Osteocyte (in vitro differentiated cells): Measurements from ENCODE around the gene PPP1CB. TPM values are rescaled to one million over a fixed set of nuclear protein-coding genes. Genes with fewer than 3 reads are reported as not detected.

Experiments used
- DNase-seq: peaks from one replicate; pipeline ENCODE4 v3.0.0; 2021; ENCODE audit warnings: mixed read lengths; ENCODE audit not compliant: unreplicated experiment; ENCODE audit errors: extremely low spot score
- H3K27ac Mint-ChIP-seq: one replicate; pipeline ENCODE4 v1.8.0; 2021; ENCODE audit warnings: mild to moderate bottlenecking, mixed read lengths; ENCODE audit not compliant: unreplicated experiment
- H3K27me3 Mint-ChIP-seq: one replicate; pipeline ENCODE4 v1.8.0; 2021; ENCODE audit warnings: mixed read lengths; ENCODE audit not compliant: unreplicated experiment
- H3K36me3 Mint-ChIP-seq: one replicate; pipeline ENCODE4 v1.8.0; 2021; ENCODE audit warnings: mixed read lengths; ENCODE audit not compliant: unreplicated experiment
- H3K4me1 Mint-ChIP-seq: one replicate; pipeline ENCODE4 v1.8.0; 2021; ENCODE audit warnings: mixed read lengths; ENCODE audit not compliant: unreplicated experiment
- H3K4me3 Mint-ChIP-seq: one replicate; pipeline ENCODE4 v1.8.0; 2021; ENCODE audit warnings: mild to moderate bottlenecking, moderate library complexity, mixed read lengths; ENCODE audit not compliant: unreplicated experiment
- H3K9me3 Mint-ChIP-seq: one replicate; pipeline ENCODE4 v1.8.0; 2021; ENCODE audit warnings: mixed read lengths; ENCODE audit not compliant: unreplicated experiment
- total RNA-seq: library from RNA; stranded (reverse); gene quantifications from 2 replicates; pipeline ENCODE4 v1.2.1, GENCODE V29; 2021
- TF ChIP-seq, protein P1 (sequence below): fragments of 200-600 bp; sonication (generic); IDR thresholded peaks from 2 replicates; pipeline ENCODE4 v1.5.0; 2021; ENCODE audit warnings: antibody characterized with exemption, mild to moderate bottlenecking, moderate library complexity

The PPP1CB gene
- total RNA-seq, 1 donor from 2014 or later = 198 TPM

DNA sequence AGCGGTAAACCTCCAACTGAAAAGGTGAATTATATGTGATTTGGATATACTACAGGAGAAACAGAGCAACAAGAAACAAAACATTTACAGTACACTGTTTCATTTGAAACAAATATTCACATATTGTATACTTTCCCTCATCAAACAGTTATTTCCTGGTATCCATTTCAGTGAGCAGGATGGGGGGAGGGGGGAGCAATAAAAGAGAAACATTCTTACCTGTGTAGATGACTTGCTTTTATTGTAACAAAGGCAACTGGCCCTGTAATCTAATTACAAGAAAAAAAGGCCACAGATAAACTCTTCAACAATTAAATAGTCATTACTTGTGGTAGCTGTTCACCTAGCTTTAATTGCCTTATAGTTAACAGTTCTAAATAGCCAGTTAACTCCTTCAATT lies 3.9 kb upstream of the PPP1CB start:
- TF ChIP-seq, protein P1, sequence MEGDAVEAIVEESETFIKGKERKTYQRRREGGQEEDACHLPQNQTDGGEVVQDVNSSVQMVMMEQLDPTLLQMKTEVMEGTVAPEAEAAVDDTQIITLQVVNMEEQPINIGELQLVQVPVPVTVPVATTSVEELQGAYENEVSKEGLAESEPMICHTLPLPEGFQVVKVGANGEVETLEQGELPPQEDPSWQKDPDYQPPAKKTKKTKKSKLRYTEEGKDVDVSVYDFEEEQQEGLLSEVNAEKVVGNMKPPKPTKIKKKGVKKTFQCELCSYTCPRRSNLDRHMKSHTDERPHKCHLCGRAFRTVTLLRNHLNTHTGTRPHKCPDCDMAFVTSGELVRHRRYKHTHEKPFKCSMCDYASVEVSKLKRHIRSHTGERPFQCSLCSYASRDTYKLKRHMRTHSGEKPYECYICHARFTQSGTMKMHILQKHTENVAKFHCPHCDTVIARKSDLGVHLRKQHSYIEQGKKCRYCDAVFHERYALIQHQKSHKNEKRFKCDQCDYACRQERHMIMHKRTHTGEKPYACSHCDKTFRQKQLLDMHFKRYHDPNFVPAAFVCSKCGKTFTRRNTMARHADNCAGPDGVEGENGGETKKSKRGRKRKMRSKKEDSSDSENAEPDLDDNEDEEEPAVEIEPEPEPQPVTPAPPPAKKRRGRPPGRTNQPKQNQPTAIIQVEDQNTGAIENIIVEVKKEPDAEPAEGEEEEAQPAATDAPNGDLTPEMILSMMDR = no peak
- Mint-ChIP-seq H3K9me3 (no peaks in the 10 kb centered on the region), H3K4me1 (peaks cover 21% of the 10 kb centered on the region), H3K4me3 (no peak overlapping the region), H3K27me3 (no peaks in the 10 kb centered on the region), H3K36me3 (no peaks in the 10 kb centered on the region), H3K27ac (no peak overlapping the region)
- no peak for DNase-seq

- Mint-ChIP-seq H3K4me1 (peaks cover 21% of the 10 kb centered on the region), H3K4me3 (no peak overlapping the region), H3K9me3 (no peaks in the 10 kb centered on the region), H3K27me3 (no peaks in the 10 kb centered on the region), H3K36me3 (no peaks in the 10 kb centered on the region), H3K27ac (no peak overlapping the region)
- DNase-seq = no peak
- TF ChIP-seq, protein P1 = no peak
Measured at GRCh38 chr2:28748176-28748575, 3.5 kb upstream of the PPP1CB start.

GRCh38 chr2:28748941-28749340 lies 2.7 kb upstream of the PPP1CB start:
- H3K36me3 Mint-ChIP-seq = no peaks in the 10 kb centered on the region
- H3K27me3 Mint-ChIP-seq = no peaks in the 10 kb centered on the region
- TF ChIP-seq, protein P1 = no peak
- no peaks in the 10 kb centered on the region for H3K9me3 Mint-ChIP-seq
- H3K27ac Mint-ChIP-seq = no peak overlapping the region
- DNase-seq = no peak
- peaks cover 23% of the 10 kb centered on the region for H3K4me1 Mint-ChIP-seq
- no peak overlapping the region for H3K4me3 Mint-ChIP-seq

GRCh38 chr2:28749526-28749925 lies 2.1 kb upstream of the PPP1CB start:
- Mint-ChIP-seq H3K27me3 (no peaks in the 10 kb centered on the region), H3K4me1 (peaks cover 28% of the 10 kb centered on the region), H3K36me3 (no peaks in the 10 kb centered on the region), H3K27ac (no peak overlapping the region), H3K4me3 (no peak overlapping the region), H3K9me3 (no peaks in the 10 kb centered on the region)
- DNase-seq = no peak
- TF ChIP-seq, protein P1 = no peak

- peak overlapping the region; percentile 88 for H3K4me3 Mint-ChIP-seq
- H3K36me3 Mint-ChIP-seq = no peaks in the 10 kb centered on the region
- H3K4me1 Mint-ChIP-seq = peaks cover 38% of the 10 kb centered on the region
- H3K27ac Mint-ChIP-seq = peak overlapping the region; percentile 98
- no peaks in the 10 kb centered on the region for H3K27me3 Mint-ChIP-seq
- TF ChIP-seq, protein P1 = no peak
- no peaks in the 10 kb centered on the region for H3K9me3 Mint-ChIP-seq
- DNase-seq = no peak
Measured at GRCh38 chr2:28750316-28751251, 1.0 kb upstream of the PPP1CB start.
